Measurements from ENCODE around the gene AZGP1.

DNA sequence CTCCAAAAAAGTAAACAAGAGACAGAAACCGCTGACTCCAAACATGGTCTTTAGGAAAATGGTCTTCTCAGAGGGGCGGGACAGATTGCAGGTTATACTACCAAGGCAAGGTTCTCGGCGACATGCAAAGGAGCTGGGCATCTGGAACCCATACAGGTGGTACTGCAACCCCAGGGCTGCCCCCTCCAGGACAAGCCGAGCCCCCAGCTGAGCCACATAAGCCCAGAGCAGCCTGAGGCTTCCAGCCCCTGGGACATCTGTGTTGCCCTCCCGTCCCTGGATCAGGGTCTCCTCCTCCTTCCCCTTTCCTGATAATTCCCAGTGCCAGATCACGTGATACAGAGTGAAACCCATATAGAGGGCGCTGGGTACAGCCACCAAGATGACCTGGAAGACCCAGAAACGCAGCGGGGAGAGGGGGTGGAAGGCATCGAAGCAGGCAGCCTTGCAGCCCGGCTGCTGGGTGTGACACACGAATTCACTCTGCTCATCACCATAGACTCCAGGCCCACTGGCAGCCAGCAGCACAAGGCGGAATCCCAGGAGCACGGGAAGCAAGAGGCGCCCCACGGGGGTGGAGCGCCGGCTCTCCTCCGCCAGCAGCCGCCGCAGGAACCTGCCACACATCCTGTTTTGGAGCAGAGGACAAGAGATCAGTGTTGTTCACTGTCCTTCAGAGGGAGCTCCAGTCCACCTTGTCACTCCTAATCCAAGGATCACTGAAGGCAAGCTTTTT, 46.7 kb downstream of the AZGP1 start, which contains the start of gene GJC3:
- TF ChIP-seq, protein P1, sequence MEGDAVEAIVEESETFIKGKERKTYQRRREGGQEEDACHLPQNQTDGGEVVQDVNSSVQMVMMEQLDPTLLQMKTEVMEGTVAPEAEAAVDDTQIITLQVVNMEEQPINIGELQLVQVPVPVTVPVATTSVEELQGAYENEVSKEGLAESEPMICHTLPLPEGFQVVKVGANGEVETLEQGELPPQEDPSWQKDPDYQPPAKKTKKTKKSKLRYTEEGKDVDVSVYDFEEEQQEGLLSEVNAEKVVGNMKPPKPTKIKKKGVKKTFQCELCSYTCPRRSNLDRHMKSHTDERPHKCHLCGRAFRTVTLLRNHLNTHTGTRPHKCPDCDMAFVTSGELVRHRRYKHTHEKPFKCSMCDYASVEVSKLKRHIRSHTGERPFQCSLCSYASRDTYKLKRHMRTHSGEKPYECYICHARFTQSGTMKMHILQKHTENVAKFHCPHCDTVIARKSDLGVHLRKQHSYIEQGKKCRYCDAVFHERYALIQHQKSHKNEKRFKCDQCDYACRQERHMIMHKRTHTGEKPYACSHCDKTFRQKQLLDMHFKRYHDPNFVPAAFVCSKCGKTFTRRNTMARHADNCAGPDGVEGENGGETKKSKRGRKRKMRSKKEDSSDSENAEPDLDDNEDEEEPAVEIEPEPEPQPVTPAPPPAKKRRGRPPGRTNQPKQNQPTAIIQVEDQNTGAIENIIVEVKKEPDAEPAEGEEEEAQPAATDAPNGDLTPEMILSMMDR (IDR thresholded peaks at IDR 0.05): no peak
- TF ChIP-seq POLR2A (IDR thresholded peaks at IDR 0.05): no peak
